ENCODE measurements around the gene IFRD2. TPM values are rescaled to one million over a fixed set of nuclear protein-coding genes. Genes with fewer than 3 reads are reported as not detected.

IFRD2 gene
- total and polyA plus RNA-seq, 2 of the 8 experiments (the other 6 are each of a cell fraction or from before 2014, with no cell fraction given) = 76.7 to 88.8 TPM

- Histone ChIP-seq H2BK12ac (ENCODE audit: low read depth, low read length) (peak overlapping the region; percentile 99), H3K79me1 (ENCODE audit: low read depth, low read length) (no peaks in the 10 kb centered on the region), H2AK5ac (ENCODE audit: low read depth, low read length) (no peak overlapping the region; the same call in 1 of the 2 replicates), H3K14ac (ENCODE audit: insufficient read length) (no peak overlapping the region), H3K4me3 (ENCODE audit: extremely low read depth in 1 of 4, insufficient read depth in 2 of 4, low read depth in 3 of 4, low read length in 4 of 4) (peak overlapping the region in 2 of 4 experiments; percentile 1 to 19; a peak in 1 of 8 replicates), H4K91ac (replicated peaks; ENCODE audit: insufficient read length, low read length) (peak overlapping the region; percentile 75), H3K9me3 (ENCODE audit: insufficient read depth in 2 of 2, low read depth in 1 of 2, low read length in 1 of 2) (no peaks in the 10 kb centered on the region), H2BK120ac (replicated peaks; ENCODE audit: low read depth, low read length) (peak overlapping the region; percentile 36), H3K27me3 (replicated peaks in 1 of 4; ENCODE audit: control insufficient read depth in 3 of 4, extremely low read depth in 1 of 4, insufficient read depth in 3 of 4, low read length in 3 of 4) (no peaks in the 10 kb centered on the region; a peak in 2 of 7 replicates), H3K23me2 (ENCODE audit: low read depth, low read length) (peaks cover 4% of the 10 kb centered on the region; the same call in 1 of the 2 replicates), H3K18ac (ENCODE audit: extremely low read depth, low read length) (peak overlapping the region; percentile 80), H2BK5ac (ENCODE audit: low read depth, low read length) (peak overlapping the region; percentile 86), H3K79me2 (ENCODE audit: control insufficient read depth in 1 of 2, insufficient read depth in 2 of 2, low read length in 2 of 2) (no peaks in the 10 kb centered on the region), H2AFZ (ENCODE audit: low read length) (no peak overlapping the region), H3K27ac (ENCODE audit: low read depth, low read length) (peak overlapping the region; percentile 69; the same call in 1 of the 2 replicates), H3K56ac (replicated peaks; ENCODE audit: insufficient read length, low read depth, low read length) (peak overlapping the region; percentile 42), H4K8ac (ENCODE audit: extremely low read depth, insufficient read depth, low read length) (peak overlapping the region; percentile 88), H2BK15ac (ENCODE audit: low read length) (no peak overlapping the region), H3K23ac (ENCODE audit: insufficient read length) (no peak overlapping the region), H3K4me1 (replicated peaks in 1 of 4; ENCODE audit: control insufficient read depth in 3 of 4, insufficient read depth in 4 of 4, low read length in 3 of 4) (peaks cover 0 to 59% (median 46%) of the 10 kb centered on the region in 4 experiments; a peak in 6 of 7 replicates), H4K5ac (ENCODE audit: insufficient read length, low read depth, low read length) (peak overlapping the region; percentile 69), H3K4me2 (ENCODE audit: insufficient read depth in 1 of 2, low read depth in 2 of 2, low read length in 2 of 2) (peak overlapping the region; percentile 46 to 58), H2BK20ac (ENCODE audit: low read length) (peak overlapping the region; percentile 97; the same call in 1 of the 2 replicates), H3K9ac (replicated peaks in 1 of 4; ENCODE audit: extremely low read depth in 1 of 4, low read depth in 3 of 4, low read length in 3 of 4) (no peak overlapping the region; a peak in 1 of 7 replicates), H4K20me1 (replicated peaks in 1 of 2; ENCODE audit: control insufficient read depth in 1 of 2, insufficient read depth in 2 of 2, low read length in 2 of 2) (peaks cover 0 to 1% of the 10 kb centered on the region in 2 experiments), H3K4ac (replicated peaks; ENCODE audit: insufficient read length, low read depth, low read length) (no peak overlapping the region), H3K36me3 (ENCODE audit: control insufficient read depth in 2 of 4, insufficient read depth in 4 of 4, low read length in 3 of 4) (no peaks in the 10 kb centered on the region)
- POLR2A ChIA-PET (ENCODE audit: partially characterized antibody) = interaction anchor here (0.6 to 3.5 kb wide), 29 partner anchors 8 to 585 kb away, joined by 3 to 19 read pairs (median 5); partner anchors contain the start of genes GNAI2, HYAL2, HYAL3 and LSMEM2
- WGBS, 2 experiments (ENCODE audit: extremely low coverage in 1 of 2, insufficient coverage in 1 of 2, insufficient read length in 1 of 2, insufficient replicate concordance in 2 of 2, low coverage in 1 of 2, low lambda C conversion rate in 2 of 2, missing lambda C conversion rate in 1 of 2) = 6% methylated on average over 5 of the region's 7 CpGs; no CpG with 5 or more reads in 1 of the 2 experiments
- CTCF ChIA-PET (ENCODE audit: partially characterized antibody) = interaction anchor here (0.6 to 53.5 kb wide), 17 partner anchors 8 to 463 kb away, joined by 3 to 2149 read pairs (median 5); partner anchors contain the start of genes GNAI2, GNAT1, HYAL2 and LSMEM2
- FAIRE-seq (no peak), DNase-seq (ENCODE audit: low read depth in 1 of 2, low spot score in 2 of 2) (peak; percentile 85 to 94)
- peak; percentile 33 for TF ChIP-seq NANOG (IDR thresholded peaks at IDR 0.05; ENCODE audit: insufficient read depth, low read depth, low read length, poor library complexity, severe bottlenecking)
- no peak for TF ChIP-seq SAP30 (IDR thresholded peaks at IDR 0.05; ENCODE audit: insufficient read depth, insufficient replicate concordance, low read length)
- no peak for TF ChIP-seq RXRA (IDR thresholded peaks at IDR 0.05; ENCODE audit: insufficient read depth, low read depth, low read length)
- no peak for TF ChIP-seq SIRT6 (IDR thresholded peaks at IDR 0.05; ENCODE audit: low read length)
- peak; percentile 24; the same call in 1 of the 2 replicates for TF ChIP-seq ATF2 (IDR thresholded peaks at IDR 0.05; ENCODE audit: low read length)
- TF ChIP-seq BCL11A (IDR thresholded peaks at IDR 0.05; ENCODE audit: low read depth in 2 of 2, low read length in 2 of 2) = no peak
- TF ChIP-seq CTCF (IDR thresholded peaks at IDR 0.05; ENCODE audit: control extremely low read depth in 1 of 3, insufficient read depth in 1 of 3, low read depth in 1 of 3, low read length in 3 of 3) = no peak
These were observed 27.8 kb downstream of the IFRD2 start for GRCh38 chr3:50264383-50264963.

Measured in H1 (cell line).